K562 (cell line): ENCODE measurements around the gene TMEM217. TPM values are rescaled to one million over a fixed set of nuclear protein-coding genes. Genes with fewer than 3 reads are reported as not detected.

ENCODE experiments used
- AFF1 ChIP-seq, 2 experiments: fragments of 450-650 bp; IDR thresholded peaks; 2 replicates each; pipeline ENCODE4 v1.6.1; 2018; ENCODE audit warnings: mild to moderate bottlenecking in 2 of 2, low read depth in 1 of 2; ENCODE audit not compliant: partially characterized antibody in 2 of 2
- AFF4 ChIP-seq: sonication (generic); formaldehyde crosslinking; IDR thresholded peaks from 2 replicates; pipeline ENCODE4 v1.8.0; 2023; ENCODE audit warnings: mild to moderate bottlenecking, missing genetic modification reagents
- ARHGAP35 ChIP-seq: fragments of 450-650 bp; IDR thresholded peaks from 2 replicates; pipeline ENCODE4 v1.6.1; 2018; ENCODE audit not compliant: partially characterized antibody
- CEBPB ChIP-seq: fragments of 450-650 bp; IDR thresholded peaks from 2 replicates; pipeline ENCODE4 v1.6.1; 2016; ENCODE audit warnings: missing genetic modification characterization, missing compliant biosample characterization
- CHD1 ChIP-seq: fragments of 200-600 bp; sonication (generic); IDR thresholded peaks from one replicate; pipeline ENCODE4 v1.6.1; 2012; ENCODE audit warnings: mild to moderate bottlenecking, moderate library complexity, low read length, inconsistent platforms
- IRF2 ChIP-seq: sonication (generic); formaldehyde crosslinking; IDR thresholded peaks from 2 replicates; pipeline ENCODE4 v1.8.1; 2022; ENCODE audit warnings: mild to moderate bottlenecking, missing genetic modification reagents
- MAFF ChIP-seq: IDR thresholded peaks from 2 replicates; pipeline ENCODE4 v1.6.1; 2012; ENCODE audit warnings: low read length, improper control_type of control experiment
- MAZ ChIP-seq, 2 experiments: fragments of 450-650 bp in 1 of 2; sonication (generic) in 1 of 2; formaldehyde crosslinking; IDR thresholded peaks in 1 of 2; conservative IDR thresholded peaks in 1 of 2; 2 replicates each; pipeline versions ENCODE4 v1.4.0 to v1.5.0; 2020; ENCODE audit warnings: mild to moderate bottlenecking in 1 of 2, missing genetic modification reagents in 1 of 2
- NR0B1 ChIP-seq: fragments of 450-650 bp; IDR thresholded peaks from one replicate; pipeline ENCODE4 v1.6.1; 2018; ENCODE audit warnings: mild to moderate bottlenecking, moderate library complexity; ENCODE audit not compliant: partially characterized antibody
- PHF21A ChIP-seq: fragments of 450-650 bp; IDR thresholded peaks from 2 replicates; pipeline ENCODE4 v1.6.1; 2017; ENCODE audit warnings: low read depth, borderline replicate concordance
- SIN3B ChIP-seq: fragments of 450-650 bp; IDR thresholded peaks from 2 replicates; pipeline ENCODE4 v1.6.1; 2017; ENCODE audit warnings: low read depth, mild to moderate bottlenecking, moderate library complexity
- SP1 ChIP-seq: sonication (generic); formaldehyde crosslinking; IDR thresholded peaks from 2 replicates; pipeline ENCODE4 v1.8.1; 2022; ENCODE audit warnings: mild to moderate bottlenecking, missing genetic modification reagents
- TFAM ChIP-seq: fragments of 250-450 bp; sonication (Bioruptor Pico); conservative IDR thresholded peaks from 2 replicates; pipeline ENCODE4 v1.5.0; 2021; ENCODE audit warnings: mild to moderate bottlenecking, moderate library complexity
- ZNF280B ChIP-seq: fragments of 250-450 bp; sonication (Bioruptor Pico); IDR thresholded peaks from 2 replicates; pipeline ENCODE4 v1.5.1; 2021; ENCODE audit warnings: mild to moderate bottlenecking
- ZNF311 ChIP-seq: fragments of 250-450 bp; sonication (Bioruptor Pico); IDR thresholded peaks from 2 replicates; pipeline ENCODE4 v1.4.0; 2020; ENCODE audit warnings: mild to moderate bottlenecking, moderate library complexity
- ZNF830 ChIP-seq: fragments of 250-450 bp; sonication (Bioruptor Pico); IDR thresholded peaks from 2 replicates; pipeline ENCODE4 v1.5.0; 2021; ENCODE audit warnings: mild to moderate bottlenecking
- polyA plus RNA-seq, 8 experiments: library from polyadenylated mRNA; depleted of rRNA in 4 of 8; stranded (reverse) in 5 of 8; unstranded in 3 of 8; fragments of >200 nt; fragmentation: Nextera tagmentation in 2 of 8; fragmentation: Illumina TruSeq in 1 of 8; extraction: Ambion mirVana in 2 of 8; extraction: Trizol in 1 of 8; gene quantifications; 2 replicates each; pipeline versions ENCODE4 v1.2.1 to v1.2.3, GENCODE V29; 2011 to 2014; ENCODE audit warnings: inconsistent platforms in 1 of 8, missing spikeins in 1 of 8
- total RNA-seq, 7 experiments: library from RNA; depleted of rRNA in 6 of 7; stranded (reverse); fragments of >200 nt in 6 of 7; fragmentation: Illumina TruSeq in 2 of 7; extraction: Trizol in 2 of 7; gene quantifications; 2 replicates each; pipeline versions ENCODE4 v1.2.1 to v1.2.3, GENCODE V29; 2011 to 2021; ENCODE audit warnings: low replicate concordance in 1 of 7

Gene TMEM217
- total and polyA plus RNA-seq, 9 of the 15 experiments (the other 6 are each of a cell fraction or from before 2014, with no cell fraction given): 1.3 to 8.0 (median 1.9) TPM

DNA sequence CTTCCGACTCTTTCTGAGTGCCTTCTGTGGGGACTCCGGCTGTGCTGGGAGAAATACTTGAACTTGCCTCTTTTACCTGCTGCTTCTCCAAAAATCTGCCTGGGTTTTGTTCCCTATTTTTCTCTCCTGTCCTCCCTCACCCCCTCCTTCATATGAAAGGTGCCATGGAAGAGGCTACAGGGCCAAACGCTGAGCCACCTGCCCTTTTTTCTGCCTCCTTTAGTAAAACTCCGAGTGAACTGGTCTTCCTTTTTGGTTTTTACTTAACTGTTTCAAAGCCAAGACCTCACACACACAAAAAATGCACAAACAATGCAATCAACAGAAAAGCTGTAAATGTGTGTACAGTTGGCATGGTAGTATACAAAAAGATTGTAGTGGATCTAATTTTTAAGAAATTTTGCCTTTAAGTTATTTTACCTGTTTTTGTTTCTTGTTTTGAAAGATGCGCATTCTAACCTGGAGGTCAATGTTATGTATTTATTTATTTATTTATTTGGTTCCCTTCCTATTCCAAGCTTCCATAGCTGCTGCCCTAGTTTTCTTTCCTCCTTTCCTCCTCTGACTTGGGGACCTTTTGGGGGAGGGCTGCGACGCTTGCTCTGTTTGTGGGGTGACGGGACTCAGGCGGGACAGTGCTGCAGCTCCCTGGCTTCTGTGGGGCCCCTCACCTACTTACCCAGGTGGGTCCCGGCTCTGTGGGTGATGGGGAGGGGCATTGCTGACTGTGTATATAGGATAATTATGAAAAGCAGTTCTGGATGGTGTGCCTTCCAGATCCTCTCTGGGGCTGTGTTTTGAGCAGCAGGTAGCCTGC, 83.2 kb downstream of the TMEM217 start (continued):
- peak; percentile 59; the same call in 1 of the 2 replicates for TF ChIP-seq SP1 (CRISPR knock-in tag)
- peak; percentile 24 for TF ChIP-seq ARHGAP35
- peak; percentile 99 for TF ChIP-seq CHD1
- TF ChIP-seq SIN3B: no peak
- TF ChIP-seq ZNF311 (CRISPR knock-in tag): peak; percentile 41; the same call in 1 of the 2 replicates
- no peak for TF ChIP-seq NR0B1
- TF ChIP-seq MAZ (CRISPR knock-in tag; conservative IDR thresholded peaks at IDR 0.05 in 1 of 2, IDR thresholded peaks at IDR 0.05 in 1 of 2): peak; percentile 20 to 34; a peak in 1 of 4 replicates
- peak; percentile 1; the same call in 1 of the 2 replicates for TF ChIP-seq MAFF
- TF ChIP-seq AFF4 (CRISPR knock-in tag): 0 out of 2 replicates have a peak, but pooled peaks have one; percentile 23
- TF ChIP-seq IRF2 (CRISPR knock-in tag): no peak
- TF ChIP-seq ZNF280B: peak; percentile 53; the same call in 1 of the 2 replicates
- TF ChIP-seq AFF1 (IDR thresholded peaks at IDR 0.05; ENCODE audit: low read depth in 1 of 2, partially characterized antibody in 2 of 2): peak in 1 of 2 experiments; percentile 66
- TF ChIP-seq PHF21A: no peak
- peak; percentile 90 for TF ChIP-seq ZNF830 (CRISPR knock-in tag)
- TF ChIP-seq TFAM (CRISPR knock-in tag): no peak
- TF ChIP-seq CEBPB: no peak
